ENCODE measurements around the gene CFAP20.
"Not testable (repeated sequence)": the region's sequence is repeated elsewhere in the genome, so short reads cannot be mapped to it uniquely, and the experiment has no call there.

The CFAP20 gene

GRCh38 chr16:58077796-58078195 lies 51.4 kb downstream of the CFAP20 start:
- Histone ChIP-seq H3K27ac (ENCODE audit: low read length) (no peak overlapping the region), H3K36me3 (ENCODE audit: control insufficient read depth in 1 of 2, insufficient read depth in 2 of 2, low read length in 2 of 2) (no peaks in the 10 kb centered on the region), H3K4me3 (ENCODE audit: low read depth in 1 of 2, low read length in 2 of 2) (no peak overlapping the region), H3K4me1 (ENCODE audit: control insufficient read depth in 1 of 2, insufficient read depth in 2 of 2, low read length in 2 of 2) (no peaks in the 10 kb centered on the region), H3K9me3 (ENCODE audit: control insufficient read depth in 1 of 2, low read length in 2 of 2) (peaks cover 0 to 6% of the 10 kb centered on the region in 2 donors), H3K27me3 (ENCODE audit: low read depth, low read length) (no peaks in the 10 kb centered on the region)

- Histone ChIP-seq H3K36me3 (ENCODE audit: control insufficient read depth in 1 of 2, insufficient read depth in 2 of 2, low read length in 2 of 2) (no peaks in the 10 kb centered on the region), H3K4me1 (ENCODE audit: control insufficient read depth in 1 of 2, insufficient read depth in 2 of 2, low read length in 2 of 2) (no peaks in the 10 kb centered on the region), H3K4me3 (ENCODE audit: low read depth in 1 of 2, low read length in 2 of 2) (no peak overlapping the region), H3K27ac (ENCODE audit: low read length) (no peak overlapping the region), H3K9me3 (ENCODE audit: control insufficient read depth in 1 of 2, low read length in 2 of 2) (peaks cover 0 to 6% of the 10 kb centered on the region in 2 donors), H3K27me3 (ENCODE audit: low read depth, low read length) (no peaks in the 10 kb centered on the region)
Measured at GRCh38 chr16:58076514-58076913, 52.7 kb downstream of the CFAP20 start.

GRCh38 chr16:58074657-58075056 lies 54.5 kb downstream of the CFAP20 start:
- Histone ChIP-seq H3K27ac (ENCODE audit: low read length) (no peak overlapping the region), H3K4me1 (ENCODE audit: control insufficient read depth in 1 of 2, insufficient read depth in 2 of 2, low read length in 2 of 2) (no peaks in the 10 kb centered on the region), H3K27me3 (ENCODE audit: low read depth, low read length) (no peaks in the 10 kb centered on the region), H3K36me3 (ENCODE audit: control insufficient read depth in 1 of 2, insufficient read depth in 2 of 2, low read length in 2 of 2) (no peaks in the 10 kb centered on the region), H3K4me3 (ENCODE audit: low read depth in 1 of 2, low read length in 2 of 2) (no peak overlapping the region), H3K9me3 (ENCODE audit: control insufficient read depth in 1 of 2, low read length in 2 of 2) (peaks cover 0 to 6% of the 10 kb centered on the region in 2 donors)

- H3K9me3 ChIP-seq (ENCODE audit: control insufficient read depth in 1 of 2, low read length in 2 of 2); H3K27ac ChIP-seq (ENCODE audit: low read length); H3K4me3 ChIP-seq (ENCODE audit: low read depth in 1 of 2, low read length in 2 of 2); H3K27me3 ChIP-seq (ENCODE audit: low read depth, low read length); H3K36me3 ChIP-seq (ENCODE audit: control insufficient read depth in 1 of 2, insufficient read depth in 2 of 2, low read length in 2 of 2); H3K4me1 ChIP-seq (ENCODE audit: control insufficient read depth in 1 of 2, insufficient read depth in 2 of 2, low read length in 2 of 2): not testable (repeated sequence)
Measured at GRCh38 chr16:58073086-58073485, 56.1 kb downstream of the CFAP20 start.

- not testable (repeated sequence) for H3K4me1 ChIP-seq (ENCODE audit: control insufficient read depth in 1 of 2, insufficient read depth in 2 of 2, low read length in 2 of 2); H3K36me3 ChIP-seq (ENCODE audit: control insufficient read depth in 1 of 2, insufficient read depth in 2 of 2, low read length in 2 of 2); H3K27ac ChIP-seq (ENCODE audit: low read length); H3K9me3 ChIP-seq (ENCODE audit: control insufficient read depth in 1 of 2, low read length in 2 of 2); H3K27me3 ChIP-seq (ENCODE audit: low read depth, low read length); H3K4me3 ChIP-seq (ENCODE audit: low read depth in 1 of 2, low read length in 2 of 2)
Measured at GRCh38 chr16:58072134-58072533, 57.0 kb downstream of the CFAP20 start.

- Histone ChIP-seq H3K9me3 (ENCODE audit: control insufficient read depth in 1 of 2, low read length in 2 of 2) (no peaks in the 10 kb centered on the region), H3K4me3 (ENCODE audit: low read depth in 1 of 2, low read length in 2 of 2) (no peak overlapping the region), H3K36me3 (ENCODE audit: control insufficient read depth in 1 of 2, insufficient read depth in 2 of 2, low read length in 2 of 2) (no peaks in the 10 kb centered on the region), H3K27ac (ENCODE audit: low read length) (no peak overlapping the region), H3K27me3 (ENCODE audit: low read depth, low read length) (no peaks in the 10 kb centered on the region), H3K4me1 (ENCODE audit: control insufficient read depth in 1 of 2, insufficient read depth in 2 of 2, low read length in 2 of 2) (no peaks in the 10 kb centered on the region)
Measured at GRCh38 chr16:58070585-58070984, 58.6 kb downstream of the CFAP20 start.

Measured in muscle layer of duodenum (tissue), 2 donors.